GM18499 (cell line): ENCODE measurements around the gene CDKL1.

Experiments
- ATAC-seq: cut with Tn5 transposase; IDR thresholded peaks from one replicate; pipeline ENCODE4 v1.9.1; 2021; ENCODE audit warnings: moderate number of reproducible peaks; ENCODE audit not compliant: insufficient read depth, unreplicated experiment

The CDKL1 gene

DNA sequence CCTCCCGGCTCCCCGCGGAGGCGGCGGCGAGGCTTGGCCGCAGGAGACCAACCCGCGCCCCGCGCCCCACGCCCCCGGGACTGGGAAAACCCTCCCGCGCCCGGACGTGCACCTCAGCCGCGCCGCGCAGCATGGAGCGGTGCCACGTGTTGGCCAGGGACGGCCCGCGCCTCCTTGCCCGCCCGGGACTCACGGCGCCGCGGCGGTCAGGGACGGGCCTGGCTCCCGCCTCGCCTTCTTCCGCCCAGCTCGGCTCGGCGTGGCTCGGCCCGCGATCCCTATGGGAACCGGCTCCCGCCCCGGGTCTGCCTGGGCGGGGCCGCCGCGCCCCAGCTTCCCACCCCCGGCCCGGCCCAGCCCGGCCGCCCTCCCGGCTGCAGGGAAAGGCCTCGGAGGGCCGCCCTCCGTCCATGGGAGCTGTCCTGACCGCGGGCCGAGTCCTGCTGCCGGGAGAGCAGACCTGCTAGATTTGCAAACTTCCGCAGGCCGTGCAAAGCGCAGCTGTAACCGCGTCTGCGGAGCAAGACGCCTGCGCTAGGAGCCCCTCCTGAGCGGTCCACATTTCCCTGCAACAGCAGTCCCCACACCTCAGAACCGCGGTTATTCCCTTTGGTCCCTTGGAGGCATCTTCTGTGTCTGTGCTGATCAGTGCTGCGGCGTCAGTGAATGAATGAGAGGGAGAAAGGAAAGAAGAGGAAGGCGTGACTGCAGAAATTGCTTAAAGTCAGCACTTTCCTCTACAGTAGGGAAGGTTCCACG lies at the start of gene CDKL1:
Gene CDKL1 (minus strand): TSS at position 251 of the 759 bp plus-strand sequence. CDS start 1,013 bp downstream, outside the sequence.
- ATAC-seq, result no peak

DNA sequence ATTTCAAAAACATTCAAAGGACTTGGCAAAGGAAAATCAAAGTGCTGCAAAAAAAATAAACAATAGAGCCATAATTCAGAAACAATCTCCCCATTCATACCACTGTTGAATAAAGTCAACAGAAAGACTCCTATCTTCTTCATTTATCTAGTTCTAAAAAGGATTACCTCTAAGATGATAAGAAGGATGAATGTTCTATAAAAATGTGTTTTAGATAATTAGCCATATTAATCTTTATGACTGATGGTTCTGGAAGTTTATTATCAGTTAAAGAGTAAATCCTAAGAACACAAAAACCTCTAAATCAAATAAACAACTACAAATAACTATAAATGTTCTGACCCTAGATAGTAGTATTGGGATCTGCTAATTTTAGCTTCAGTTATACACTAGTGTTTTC lies 37.8 kb upstream of the CDKL1 start:
- ATAC-seq, result no peak

DNA sequence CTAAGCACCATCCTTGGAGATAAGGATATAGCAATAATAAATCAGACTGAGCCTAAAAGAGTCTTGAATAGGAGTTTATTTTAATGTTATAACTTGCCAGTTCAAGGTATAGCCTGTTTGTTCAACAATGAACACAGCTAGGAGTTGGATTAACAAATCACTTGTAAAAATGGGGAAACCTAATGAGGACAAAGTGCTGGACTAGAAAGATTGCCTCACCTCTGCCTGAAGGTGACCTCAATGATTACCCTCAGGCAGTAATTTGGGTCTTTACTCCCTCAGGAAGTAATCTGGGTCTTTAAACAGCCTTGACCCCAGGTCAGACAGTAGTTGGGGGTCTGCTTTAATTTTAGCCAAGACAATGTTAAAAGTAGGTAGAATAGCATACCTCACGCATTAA lies 35.5 kb upstream of the CDKL1 start:
- no peak for ATAC-seq

DNA sequence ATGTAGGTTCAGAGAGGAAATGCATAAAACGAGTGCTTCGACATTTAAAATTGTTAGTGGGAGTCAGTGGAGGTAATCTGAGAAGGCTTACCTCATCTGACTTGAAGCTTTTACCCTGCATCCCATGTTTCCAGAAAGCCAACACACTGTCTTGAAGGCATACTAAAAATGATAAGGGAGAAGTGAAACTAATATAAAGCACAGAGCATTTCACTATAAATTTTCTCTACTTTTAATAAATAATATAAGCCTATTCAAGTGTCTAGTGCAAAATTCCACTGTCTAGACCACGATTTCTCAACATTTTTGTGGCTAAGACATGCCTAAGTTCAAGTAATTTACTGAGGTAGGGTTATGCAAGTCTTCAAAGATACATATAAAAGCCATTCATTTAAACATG lies 29.1 kb upstream of the CDKL1 start:
- no peak for ATAC-seq

DNA sequence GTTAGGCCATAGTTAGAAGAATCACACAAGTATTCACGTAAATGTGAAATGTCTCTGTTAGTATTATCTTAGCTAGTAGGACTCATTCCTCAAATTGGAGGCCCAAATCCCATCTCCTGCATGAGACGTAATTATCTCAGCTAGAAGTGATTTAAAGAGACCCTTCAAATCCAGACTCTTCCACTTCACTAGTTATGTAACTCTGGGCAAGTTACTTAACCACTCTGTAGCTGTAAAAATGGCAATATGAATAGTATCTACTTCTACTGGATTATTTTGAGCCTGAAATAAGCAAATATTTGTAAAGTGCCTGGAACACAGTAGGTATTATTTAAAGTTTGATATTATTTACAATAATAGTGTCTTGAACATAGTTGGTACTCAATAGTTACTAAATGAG lies 28.4 kb upstream of the CDKL1 start:
- ATAC-seq, result no peak

DNA sequence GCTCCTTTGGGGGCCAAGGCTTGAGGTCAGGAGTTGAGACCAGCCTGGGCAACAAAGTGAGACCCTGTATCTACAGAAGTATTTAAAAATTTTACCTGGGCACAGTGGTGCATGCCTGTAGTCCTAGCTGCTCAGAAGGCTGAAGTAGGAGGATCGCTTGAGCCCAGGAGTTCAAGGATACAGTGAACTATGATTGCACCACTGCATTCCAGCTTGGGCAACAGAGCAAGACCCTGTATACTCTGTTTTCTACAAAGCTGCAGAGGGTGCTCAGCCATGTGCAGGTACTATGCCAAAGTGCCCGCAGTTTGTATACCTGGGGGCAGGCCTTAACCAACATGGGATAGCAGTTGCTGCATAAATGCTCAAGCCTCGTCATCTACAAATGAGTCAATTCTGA lies 26.8 kb upstream of the CDKL1 start:
- no peak for ATAC-seq

DNA sequence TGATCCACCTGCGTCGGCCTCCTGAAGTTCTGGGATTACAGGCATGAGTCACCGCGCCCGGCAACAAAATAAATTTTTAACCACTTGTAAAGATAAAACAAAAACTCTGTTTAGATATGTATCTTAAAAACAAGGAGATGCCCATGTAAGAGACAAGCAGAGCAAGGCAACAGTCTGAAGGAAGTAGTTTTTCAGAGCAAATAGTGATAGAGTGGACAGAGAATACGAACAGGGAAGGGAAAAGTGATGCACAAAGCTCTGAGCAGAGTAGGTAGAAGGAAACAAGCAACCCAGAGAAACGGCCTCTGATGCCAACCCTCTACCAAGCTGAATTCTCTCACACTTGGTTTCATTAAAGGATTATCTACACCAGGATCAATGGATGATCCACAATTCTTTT lies 24.8 kb upstream of the CDKL1 start:
- no peak for ATAC-seq

DNA sequence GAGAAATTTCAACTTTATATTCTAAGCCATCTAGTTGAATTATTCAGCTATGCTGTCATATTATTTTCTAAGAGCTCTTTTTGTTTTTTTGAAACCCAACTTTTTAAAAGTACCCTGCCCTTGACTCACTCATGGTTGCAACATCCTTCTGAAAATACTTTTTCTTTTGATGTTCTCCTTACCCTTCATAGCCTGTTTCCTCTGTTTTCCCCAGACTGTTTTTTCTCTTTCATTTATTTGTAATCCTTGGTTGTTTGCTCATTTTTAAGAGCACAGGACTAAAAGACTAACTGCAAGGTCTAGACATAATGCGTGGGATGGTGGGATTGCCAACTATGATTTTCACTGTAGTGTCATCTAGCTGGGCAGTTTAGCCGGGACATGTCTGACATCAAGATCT lies 21.2 kb upstream of the CDKL1 start:
- ATAC-seq, result no peak

DNA sequence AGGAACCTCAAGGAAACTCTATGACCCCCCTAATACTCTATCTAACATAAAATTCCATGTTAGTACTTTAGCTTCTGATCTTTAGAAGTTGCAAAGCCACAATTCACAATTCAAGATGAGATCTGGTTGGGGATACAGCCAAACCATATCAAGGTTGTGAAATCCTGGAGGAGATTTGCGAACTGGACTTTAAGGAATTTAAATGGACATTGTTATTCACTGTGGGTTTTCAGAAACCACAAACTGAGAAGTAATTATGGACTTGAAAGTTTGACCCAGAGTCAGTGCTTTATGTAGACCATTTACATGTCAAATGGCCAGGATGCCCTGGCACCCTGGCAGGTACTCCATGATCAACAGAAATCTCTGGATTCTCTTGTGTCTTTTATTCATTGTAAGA lies 14.2 kb upstream of the CDKL1 start:
- no peak for ATAC-seq

DNA sequence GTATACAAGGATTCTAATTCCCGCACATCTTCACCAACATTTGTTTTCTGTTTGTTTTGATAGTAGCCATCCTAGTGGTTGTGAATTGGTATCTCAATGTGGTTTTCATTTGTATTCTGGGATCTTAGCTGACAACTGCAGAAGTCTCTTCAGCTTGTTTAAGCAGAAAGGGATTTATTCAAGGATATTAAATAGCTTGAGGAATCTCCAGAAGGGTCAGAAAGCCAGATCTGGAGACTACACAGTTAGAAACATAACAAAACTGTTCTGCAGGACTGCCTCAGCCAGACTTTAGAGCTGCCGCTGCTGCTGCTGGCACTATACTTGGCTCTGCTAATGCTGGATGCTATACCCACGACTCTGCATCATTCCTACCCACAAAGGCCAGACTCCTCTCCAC lies 13.4 kb upstream of the CDKL1 start:
- no peak for ATAC-seq

DNA sequence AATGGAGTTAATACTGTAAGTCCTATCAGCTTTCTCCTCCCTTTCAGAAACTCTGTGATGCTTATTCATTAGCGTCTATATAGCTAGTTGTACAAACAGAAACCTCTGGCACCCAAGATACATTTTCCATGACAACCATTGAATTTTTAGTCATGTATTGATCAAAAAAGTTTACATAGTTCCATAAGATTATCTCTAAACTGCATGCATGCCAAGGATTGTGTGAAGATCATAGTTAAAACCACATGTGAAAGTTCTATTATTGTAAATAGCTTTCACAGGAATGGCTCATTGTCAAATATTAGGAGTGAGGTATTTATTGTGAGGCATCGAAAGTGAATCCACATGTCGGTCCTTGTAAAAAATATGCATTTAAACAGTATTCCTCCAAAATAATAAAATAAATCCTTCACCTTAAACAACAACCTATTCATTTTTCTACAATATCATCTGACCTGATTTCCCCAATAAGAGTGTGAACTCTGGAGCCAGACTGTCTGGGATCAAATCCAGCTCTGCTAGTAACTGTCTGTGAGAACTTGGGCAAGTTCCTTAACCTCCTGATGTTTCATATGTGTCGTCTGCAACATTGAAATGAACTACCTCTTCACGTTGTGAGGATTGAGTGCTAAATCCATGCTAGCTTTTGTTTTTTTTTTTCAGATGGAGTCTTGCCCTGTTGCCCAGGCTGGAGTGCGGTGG lies 10.6 kb upstream of the CDKL1 start:
- ATAC-seq, result no peak

DNA sequence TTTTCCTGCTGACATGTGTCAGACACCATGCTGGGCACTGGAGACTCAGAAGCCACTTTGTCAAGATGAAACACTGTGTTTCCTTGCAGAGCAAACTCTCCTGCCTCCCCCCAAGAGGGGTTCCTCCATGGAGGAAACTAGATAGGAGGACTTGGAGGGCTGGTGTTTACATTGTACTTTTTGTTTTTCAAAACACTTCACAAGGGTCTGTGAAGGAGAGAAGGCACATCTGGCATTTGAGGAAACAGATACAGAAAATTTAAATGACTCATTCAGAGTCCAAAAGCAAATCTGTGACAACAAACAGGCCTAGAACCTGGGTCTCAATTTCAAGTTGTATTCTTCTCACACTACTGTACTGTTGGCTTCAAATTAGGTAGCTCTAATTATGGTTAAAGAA lies 6.7 kb upstream of the CDKL1 start:
- no peak for ATAC-seq

DNA sequence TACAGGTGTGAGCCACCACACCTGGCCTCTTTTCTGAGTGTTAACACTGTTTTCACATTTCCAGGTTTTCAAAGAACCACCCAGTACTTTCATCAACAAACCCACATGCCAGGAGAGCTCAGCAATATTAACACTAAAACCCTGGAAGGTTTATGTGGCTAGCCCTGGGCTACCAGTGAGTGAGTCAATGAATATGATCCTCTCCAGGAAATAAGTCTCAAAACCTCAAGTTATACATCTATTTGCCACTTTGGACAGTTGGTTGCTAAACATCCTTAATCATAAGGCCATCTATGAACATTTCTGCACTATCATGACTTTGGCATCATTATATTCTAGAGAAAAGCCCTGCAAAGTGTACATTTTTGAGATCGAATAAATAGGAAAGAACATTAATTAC lies 6.3 kb upstream of the CDKL1 start:
- ATAC-seq, result no peak

DNA sequence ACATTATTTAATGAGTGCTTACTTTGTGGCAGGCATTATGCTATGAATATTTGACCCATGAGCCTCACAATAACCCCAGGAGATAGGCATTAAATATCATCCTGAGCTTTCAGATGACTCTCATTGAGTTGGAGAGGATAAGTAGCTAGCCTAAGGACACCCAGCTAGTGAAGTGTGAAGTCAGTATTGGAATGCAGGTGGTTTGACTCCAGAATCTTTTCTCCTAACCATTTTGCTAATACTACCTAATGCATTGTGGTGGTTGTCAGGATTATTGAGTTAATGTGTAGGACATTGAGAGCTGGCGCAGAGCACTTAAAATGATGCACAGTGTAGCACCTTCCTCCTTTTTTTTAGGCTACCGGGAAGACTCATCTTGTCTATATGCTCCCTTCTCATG lies 3.8 kb upstream of the CDKL1 start:
- ATAC-seq, result no peak

DNA sequence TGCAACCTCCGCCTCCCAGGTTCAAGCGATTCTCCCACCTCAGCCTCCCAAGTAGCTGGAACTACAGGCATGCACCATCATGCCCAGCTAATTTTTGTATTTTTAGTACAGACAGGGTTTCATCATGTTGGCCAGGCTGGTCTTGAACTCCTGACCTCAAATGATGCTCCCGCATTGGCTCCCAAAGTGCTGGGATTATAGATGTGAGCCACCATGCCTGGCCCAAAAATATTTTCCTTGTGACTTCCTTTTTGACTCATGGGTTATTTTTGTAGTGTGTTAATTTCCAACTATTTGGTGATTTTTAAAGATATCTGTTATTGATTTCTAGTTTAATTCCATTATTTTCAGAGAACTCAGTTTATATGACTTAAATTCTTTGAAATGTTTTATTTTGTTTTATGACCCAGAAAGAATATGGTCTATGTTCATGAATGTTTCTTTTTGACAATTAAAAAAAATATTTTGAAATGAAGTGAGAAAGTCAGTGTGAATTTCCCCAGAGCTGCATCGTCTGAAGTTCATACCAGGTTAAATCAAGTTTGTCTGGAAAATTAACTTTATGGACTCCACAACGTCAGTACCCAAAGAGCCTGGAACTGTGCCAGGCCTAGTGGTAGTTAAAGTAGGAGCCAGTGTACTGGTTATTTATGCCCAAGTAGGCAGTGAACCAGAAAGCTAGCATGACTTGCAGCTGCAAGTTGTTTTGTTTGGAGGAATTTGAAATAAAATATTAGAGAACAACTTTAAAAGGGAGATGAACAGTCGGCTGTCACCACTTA lies 2.8 kb upstream of the CDKL1 start:
- ATAC-seq, result no peak

DNA sequence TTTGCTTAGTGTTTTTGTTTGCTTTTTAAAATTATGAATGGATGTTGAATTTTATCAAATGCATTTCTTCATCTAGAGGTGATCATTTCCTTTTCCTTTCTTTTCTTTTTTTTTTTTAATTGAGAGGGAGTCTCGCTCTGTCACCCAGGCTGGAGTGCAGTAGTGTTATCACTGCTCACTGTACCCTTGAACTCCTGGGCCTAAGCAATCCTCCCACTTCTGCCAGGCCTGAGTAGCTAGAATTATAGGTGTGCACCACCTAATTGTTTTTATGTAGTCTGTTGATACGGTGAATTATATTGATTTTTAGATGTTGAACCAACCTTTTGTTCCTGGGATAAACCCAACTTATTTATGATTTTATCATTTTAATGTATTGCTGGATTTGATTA lies 1.5 kb upstream of the CDKL1 start:
- ATAC-seq, result no peak

DNA sequence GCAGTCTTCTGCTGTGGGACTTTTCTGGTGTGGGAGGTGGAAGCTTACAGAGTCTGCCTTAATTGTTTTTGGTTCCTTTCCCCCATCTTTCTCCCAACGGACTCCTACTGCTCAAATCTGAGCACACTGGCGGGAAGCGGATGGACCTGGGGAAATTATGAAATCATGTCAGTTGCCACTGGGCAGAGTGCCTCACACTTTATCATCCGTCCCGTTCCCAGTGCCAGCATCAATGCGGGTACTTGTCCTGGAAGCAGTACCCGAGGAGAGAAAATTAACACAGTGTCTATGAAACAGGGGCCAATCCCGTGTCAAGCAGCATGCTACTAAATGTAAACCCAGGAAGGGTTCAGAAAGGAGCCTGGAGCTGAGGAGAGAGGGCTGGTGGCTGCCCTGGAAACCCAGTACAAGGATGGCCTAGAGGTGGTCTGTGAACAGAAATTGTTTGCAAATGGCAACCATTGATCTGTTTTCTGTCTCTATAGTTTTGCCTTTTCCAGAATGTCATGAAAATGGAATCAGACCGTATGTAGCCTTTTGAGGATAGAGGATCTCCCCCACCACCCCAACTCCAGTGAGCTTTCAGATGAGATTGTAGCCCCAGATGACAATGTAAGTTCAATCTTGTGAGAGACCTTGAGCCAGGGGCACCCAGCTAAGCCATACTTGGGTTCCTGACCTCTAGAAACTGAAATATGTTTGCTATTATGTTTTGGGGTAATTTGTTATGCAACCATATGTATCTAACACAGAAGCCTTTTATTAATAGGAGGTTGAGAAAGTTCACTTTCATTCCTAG lies 908 bp upstream of the CDKL1 start:
- no peak for ATAC-seq

DNA sequence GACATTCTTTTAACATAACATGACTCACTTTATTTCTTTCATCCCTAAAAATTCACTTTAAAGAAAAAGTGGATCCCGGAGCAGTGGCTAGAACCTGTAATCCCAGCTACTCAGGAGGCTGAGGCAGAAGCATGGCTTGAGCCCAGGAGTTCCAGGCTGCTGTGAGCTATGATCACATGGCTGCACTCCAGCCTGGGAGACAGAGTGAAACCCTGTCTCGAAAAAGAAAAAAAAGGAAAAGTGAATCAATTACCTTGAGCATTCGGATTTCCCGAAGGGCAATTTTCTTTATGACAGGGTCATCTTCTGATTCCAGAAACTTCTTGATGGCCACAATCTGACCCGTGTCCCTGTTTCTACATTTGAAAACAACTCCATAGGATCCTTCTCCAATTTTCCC lies 1.2 kb downstream of the CDKL1 start:
- no peak for ATAC-seq

DNA sequence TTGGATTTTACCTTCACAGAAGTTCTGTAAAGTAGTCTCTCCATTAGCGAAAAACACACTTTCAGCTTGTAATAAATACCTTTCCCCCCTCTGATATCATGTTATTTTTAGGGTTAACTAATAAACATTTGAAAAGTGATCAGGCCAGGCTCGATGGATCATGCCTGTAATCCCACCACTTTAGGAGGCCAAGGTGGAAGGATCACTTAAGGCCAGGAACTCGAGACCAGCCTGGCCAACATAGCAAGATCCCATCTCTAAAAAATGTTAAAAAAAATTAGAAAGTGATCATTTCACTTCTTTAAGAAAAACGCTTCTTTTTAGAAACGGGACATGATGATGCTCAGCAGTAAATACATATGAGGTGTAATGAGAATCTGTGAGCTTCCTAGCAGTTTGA lies 2.0 kb downstream of the CDKL1 start:
- no peak for ATAC-seq

DNA sequence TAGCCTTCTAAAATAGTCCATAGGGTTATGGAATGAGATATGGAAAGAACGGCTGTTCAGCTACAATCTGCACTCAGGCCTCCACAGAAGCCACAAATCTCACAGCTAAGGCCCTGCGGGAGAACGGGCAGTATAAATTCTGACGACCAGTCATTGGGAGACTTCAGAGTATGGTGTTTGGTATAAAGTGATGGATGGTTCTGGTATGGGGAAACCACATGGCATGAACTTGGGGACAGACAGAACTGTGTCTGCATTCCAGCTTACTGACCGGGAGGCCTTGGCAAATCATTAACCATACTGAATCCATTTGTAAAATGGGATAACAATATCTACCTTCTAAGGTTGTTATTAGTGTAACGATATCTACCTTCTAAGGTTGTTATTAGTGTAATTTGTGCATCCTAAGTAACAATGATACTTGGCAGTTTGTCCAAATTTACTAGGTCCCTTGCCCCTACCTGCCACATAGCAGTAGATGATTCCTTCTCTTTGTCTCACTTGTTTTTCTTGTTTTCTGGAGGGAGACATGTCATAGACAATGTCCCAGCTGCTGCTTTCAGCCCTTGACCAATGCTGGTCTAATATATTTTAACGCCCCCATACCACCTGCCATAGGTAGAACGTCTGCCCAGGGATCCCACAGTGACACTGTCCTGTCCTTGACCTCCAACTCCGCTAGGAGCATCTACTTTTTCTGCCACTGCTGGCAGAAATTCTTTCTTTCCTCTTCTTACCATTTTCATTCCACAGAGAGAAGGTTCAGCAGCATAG lies 6.8 kb downstream of the CDKL1 start:
- no peak for ATAC-seq
